HepG2 (cell line): ENCODE results near the gene TTC19. TPM values are rescaled to one million over a fixed set of nuclear protein-coding genes. Genes with fewer than 3 reads are reported as not detected.

ENCODE experiments used
- ATAC-seq: fragments of 200-7000 bp; cut with Tn5 transposase; 3 replicates; pipeline ENCODE4 v1.9.1; 2020; ENCODE audit warnings: mild to moderate bottlenecking, moderate library complexity
- BruUV-seq: library from RNA; stranded (reverse); fragments of 400-500 nt; replicated peaks from 2 replicates; lab custom pipeline; 2021; lab: Mats Ljungman, UMichigan
- CTCF ChIA-PET: fragments of 300-600 bp; formaldehyde crosslinking; extraction: SDS; loops from one replicate; lab custom pipeline; 2021; ENCODE audit warnings: low total read pairs, inconsistent platforms, low intra/inter-chr PET ratio; lab: Yijun Ruan, JAX
- POLR2A ChIA-PET: fragments of 350-600 bp; sonication (Branson Sonifier 250); formaldehyde crosslinking; loops from one replicate; lab custom pipeline; 2020; ENCODE audit warnings: antibody characterized with exemption, inconsistent platforms; lab: Yijun Ruan, JAX
- DNase-seq: peaks from one replicate; pipeline ENCODE4 v3.0.0-alpha.2; 2015; ENCODE audit warnings: low spot score
- FAIRE-seq: peaks from 3 replicates; lab custom pipeline; 2011; peaks lifted over from hg19 to GRCh38; lab: Jason Lieb, UNC
- H2AFZ ChIP-seq: one replicate; pipeline ENCODE4 v1.6.1; 2011; ENCODE audit warnings: low read length, inconsistent platforms
- H3K27ac ChIP-seq: fragments of 300-600 bp; 3 replicates; pipeline ENCODE4 v1.8.0; 2011; ENCODE audit warnings: mixed run types, mild to moderate bottlenecking, mixed read lengths, low read length, inconsistent platforms; ENCODE audit not compliant: insufficient read depth; ENCODE audit errors: extremely low read length
- H3K27me3 ChIP-seq, 2 experiments: fragments of 200-600 bp in 1 of 2; 2 replicates in 1 of 2; 3 replicates in 1 of 2; pipeline versions ENCODE4 v1.6.0 to v1.8.0; 2011; ENCODE audit warnings: low read length in 2 of 2, mild to moderate bottlenecking in 2 of 2, moderate library complexity in 2 of 2, inconsistent platforms in 1 of 2; ENCODE audit not compliant: insufficient read depth in 2 of 2, control insufficient read depth in 1 of 2
- H3K36me3 ChIP-seq, 2 experiments: fragments of 200-600 bp in 1 of 2; replicated peaks in 1 of 2; 2 replicates in 1 of 2; 3 replicates in 1 of 2; pipeline versions ENCODE4 v1.5.1 to v1.8.0; 2011; ENCODE audit warnings: low read length in 2 of 2, inconsistent platforms in 1 of 2; ENCODE audit not compliant: insufficient read depth in 2 of 2, control insufficient read depth in 1 of 2
- H3K4me1 ChIP-seq: 2 replicates; pipeline ENCODE4 v1.5.1; 2012; ENCODE audit warnings: low read length, inconsistent platforms; ENCODE audit not compliant: insufficient read depth
- H3K4me2 ChIP-seq: 2 replicates; pipeline ENCODE4 v1.6.0; 2011; ENCODE audit warnings: low read depth, low read length, inconsistent platforms
- H3K4me3 ChIP-seq, 3 experiments: fragments of 200-600 bp in 1 of 3; sonication (generic), shearing (Covaris generic) in 1 of 3; replicated peaks in 1 of 3; 2 replicates each; pipeline ENCODE4 v1.5.1; 2011 to 2016; ENCODE audit warnings: low read length in 3 of 3, inconsistent platforms in 2 of 3, low read depth in 2 of 3, mild to moderate bottlenecking in 2 of 3, control low read depth in 1 of 3, mixed read lengths in 1 of 3; ENCODE audit not compliant: insufficient read depth in 1 of 3
- H3K79me2 ChIP-seq: one replicate; pipeline ENCODE4 v1.6.1; 2011; ENCODE audit warnings: low read length, inconsistent platforms; ENCODE audit not compliant: insufficient read depth
- H3K9ac ChIP-seq: 2 replicates; pipeline ENCODE4 v1.6.0; 2011; ENCODE audit warnings: mild to moderate bottlenecking, low read depth, low read length, inconsistent platforms; ENCODE audit not compliant: insufficient read depth
- H3K9me3 ChIP-seq: 2 replicates; pipeline ENCODE4 v1.5.1; 2012; ENCODE audit warnings: mild to moderate bottlenecking, low read length
- H4K20me1 ChIP-seq: 2 replicates; pipeline ENCODE4 v1.6.0; 2011; ENCODE audit warnings: inconsistent platforms, mild to moderate bottlenecking, low read length, moderate library complexity; ENCODE audit not compliant: insufficient read depth
- FOXK2 ChIP-seq: fragments of 450-650 bp; IDR thresholded peaks from 2 replicates; pipeline ENCODE4 v1.6.1; 2016
- MLXIP ChIP-seq: sonication (generic); formaldehyde crosslinking; IDR thresholded peaks from 2 replicates; pipeline ENCODE4 v1.9.0; 2021; ENCODE audit warnings: missing genetic modification reagents, borderline replicate concordance
- NFE2L2 ChIP-seq: fragments of 150-350 bp; IDR thresholded peaks from 2 replicates; pipeline ENCODE4 v1.6.1; 2014; ENCODE audit warnings: low read length
- POGZ ChIP-seq: sonication (generic); formaldehyde crosslinking; IDR thresholded peaks from 2 replicates; pipeline ENCODE4 v1.4.0; 2020; ENCODE audit warnings: mild to moderate bottlenecking, missing genetic modification reagents
- ZBTB10 ChIP-seq: sonication (generic); formaldehyde crosslinking; IDR thresholded peaks from 2 replicates; pipeline ENCODE4 v1.4.0; 2020; ENCODE audit warnings: missing genetic modification reagents, borderline replicate concordance
- ZFAT ChIP-seq: sonication (generic); formaldehyde crosslinking; conservative IDR thresholded peaks from 2 replicates; pipeline ENCODE4 v1.8.1; 2023; ENCODE audit warnings: missing genetic modification reagents, inconsistent platforms
- ZNF253 ChIP-seq: sonication (generic); formaldehyde crosslinking; IDR thresholded peaks from 2 replicates; pipeline ENCODE4 v1.8.0; 2022; ENCODE audit warnings: mild to moderate bottlenecking, missing genetic modification reagents, borderline replicate concordance
- WGBS: methylation state at CpG from one replicate; pipeline ENCODE4 v1.1.6; 2017; ENCODE audit warnings: low lambda C conversion rate; 5-methylcytosine and 5-hydroxymethylcytosine counted together
- in situ Hi-C: cut with HindIII; loops from 2 replicates; pipeline ENCODE4 v1.10.0; 2017; ENCODE audit warnings: low pct_unique_long_range_greater_than_20kb; ENCODE audit not compliant: extremely low pct_ligation_motif_present
- intact Hi-C: fragments of 100-400 bp; cut with micrococcal nuclease; formaldehyde crosslinking; loops from one replicate; pipeline ENCODE4 v1.10.0; 2022; ENCODE audit not compliant: unreplicated experiment
- polyA plus RNA-seq, 8 experiments: library from polyadenylated mRNA; depleted of rRNA in 3 of 8; stranded (reverse) in 7 of 8; unstranded in 1 of 8; fragments of >200 nt; fragmentation: Illumina TruSeq in 4 of 8; extraction: Trizol in 4 of 8; gene quantifications; 2 replicates each; pipeline versions ENCODE4 v1.2.1 to v1.2.3, GENCODE V29; 2011 to 2016; ENCODE audit warnings: low read depth in 4 of 8, missing spikeins in 1 of 8, mixed read lengths in 1 of 8; ENCODE audit not compliant: insufficient read depth in 1 of 8
- total RNA-seq, 5 experiments: library from RNA; depleted of rRNA; stranded (reverse); fragments of >200 nt; fragmentation: Illumina TruSeq; extraction: Trizol; gene quantifications; 2 replicates each; pipeline ENCODE4 v1.2.3, GENCODE V29; 2016; ENCODE audit warnings: low read depth in 1 of 5

TTC19 gene
- total and polyA plus RNA-seq, 2 of the 13 experiments (the other 11 are each of a cell fraction or from before 2014, with no cell fraction given) = 4.4 to 24.3 TPM

GRCh38 chr17:15965528-15965927 lies 34.1 kb upstream of the TTC19 start:
- peak overlapping the region; percentile 99 for H3K4me2 ChIP-seq
- no peaks in the 10 kb centered on the region for H3K27me3 ChIP-seq
- in situ Hi-C loops = no loop called here
- H3K27ac ChIP-seq = peak overlapping the region; percentile 84
- H2AFZ ChIP-seq = no peak overlapping the region
- ChIA-PET POLR2A (interaction anchor here (1.5 to 1.7 kb wide), 2 partner anchors 20 to 34 kb away, joined by 12 to 15 read pairs; partner anchors contain the start of genes ADORA2B, TTC19 and ZSWIM7), CTCF (no interaction called here)
- DNase-seq = no peak
- H3K79me2 ChIP-seq = peaks cover 22% of the 10 kb centered on the region
- peak overlapping the region in 2 of 3 experiments; percentile 25 to 75; a peak in 3 of 6 replicates for H3K4me3 ChIP-seq
- peak; percentile 11 for ATAC-seq
- H4K20me1 ChIP-seq = no peaks in the 10 kb centered on the region
- BruUV-seq = no TSS peak
- H3K4me1 ChIP-seq = peaks cover 50% of the 10 kb centered on the region
- 61% methylated on average over 5 of the region's 6 CpGs for WGBS
- H3K9me3 ChIP-seq = no peaks in the 10 kb centered on the region
- TF ChIP-seq NFE2L2 (no peak), ZBTB10 (CRISPR knock-in tag) (no peak), ZNF253 (no peak), POGZ (CRISPR knock-in tag) (no peak), MLXIP (CRISPR knock-in tag) (no peak), ZFAT (CRISPR knock-in tag) (no peak), FOXK2 (no peak)
- peaks cover 0 to 2% of the 10 kb centered on the region in 2 experiments; a peak in 3 of 5 replicates for H3K36me3 ChIP-seq
- H3K9ac ChIP-seq = peak overlapping the region; percentile 39; the same call in 1 of the 2 replicates
- no peak for FAIRE-seq
- intact Hi-C loops = no loop called here
